Fibroblast of gingiva (primary cell): ENCODE measurements around the gene DISC1.
"Not testable (repeated sequence)": the region's sequence is repeated elsewhere in the genome, so short reads cannot be mapped to it uniquely, and the experiment has no call there.

Experiments
- DNase-seq: peaks from one replicate; pipeline ENCODE4 v3.0.0-alpha.2; 2011; ENCODE audit warnings: low read depth

DISC1 gene

DNA sequence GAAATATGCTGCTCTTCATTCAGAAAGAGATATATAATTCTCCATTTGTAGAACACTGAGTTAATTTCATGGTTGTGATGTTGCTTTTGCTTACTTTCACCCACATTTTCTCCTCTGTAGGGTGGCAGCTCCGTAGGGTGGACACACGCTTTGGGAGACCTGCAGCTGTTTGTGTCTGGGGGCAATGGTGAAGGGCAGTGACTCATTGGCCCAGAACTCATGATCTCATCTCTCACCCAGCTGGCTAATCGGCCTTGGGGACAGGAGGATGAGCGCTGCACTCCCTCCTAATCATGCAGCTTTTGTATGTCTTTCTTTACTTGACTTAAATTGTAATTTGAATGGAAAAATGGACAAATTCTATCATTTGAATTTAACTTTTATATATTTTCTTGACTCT lies 9.6 kb downstream of the DISC1 start:
- no peak for DNase-seq

DNA sequence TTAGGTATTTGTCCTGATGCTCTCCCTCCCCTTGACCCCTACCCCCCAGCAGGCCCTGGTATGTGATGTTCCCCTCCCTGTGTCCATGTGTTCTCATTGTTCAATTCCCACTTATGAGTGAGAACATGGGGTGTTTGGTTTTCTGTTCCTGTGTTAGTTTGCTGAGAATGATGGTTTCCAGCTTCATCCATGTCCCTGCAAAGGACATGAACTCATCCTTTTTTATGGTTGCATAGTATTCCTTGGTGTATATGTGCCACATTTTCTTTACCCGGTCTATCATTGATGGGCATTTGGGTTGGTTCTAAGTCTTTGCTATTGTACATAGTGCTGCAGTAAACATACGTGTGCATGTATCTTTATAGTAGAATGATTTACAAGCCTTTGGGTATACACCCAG lies 10.3 kb downstream of the DISC1 start:
- not testable (repeated sequence) for DNase-seq

DNA sequence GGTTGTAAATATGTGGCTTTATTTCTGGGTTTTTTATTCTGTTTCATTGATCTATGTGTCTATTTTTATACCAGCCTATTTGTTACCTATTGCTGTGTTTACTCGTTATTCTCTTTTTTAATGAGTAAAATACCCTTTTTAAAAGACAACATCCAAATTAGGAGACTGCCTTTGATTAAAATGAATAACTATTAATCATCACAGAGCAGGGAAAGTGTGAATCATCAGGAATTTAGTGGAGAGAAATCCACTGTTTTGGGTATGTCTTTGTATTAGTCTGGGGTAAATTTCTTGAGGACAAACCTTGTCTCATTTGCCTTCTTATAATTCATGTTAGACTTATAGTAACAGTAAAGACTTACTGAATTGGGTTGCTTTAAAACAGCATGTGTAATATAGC lies 12.1 kb downstream of the DISC1 start:
- DNase-seq, result no peak

DNA sequence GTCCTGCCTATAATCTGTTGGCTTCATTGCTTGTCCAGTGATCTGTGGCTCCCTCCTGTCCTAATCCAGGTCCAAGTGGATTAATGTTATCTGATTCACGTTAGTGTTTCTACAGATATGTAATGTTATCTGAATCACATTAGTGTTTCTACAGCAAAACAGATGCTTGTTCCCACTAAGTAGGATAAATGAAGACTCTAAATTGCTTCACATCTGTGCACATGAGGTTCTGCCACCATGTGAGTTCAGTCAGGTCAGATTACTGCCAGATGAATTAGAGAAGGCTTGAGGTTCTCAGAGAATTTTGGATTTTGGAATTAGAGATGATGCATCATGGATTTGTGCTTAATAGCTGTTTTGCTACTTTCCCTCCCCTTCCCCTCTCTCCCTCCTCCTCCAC lies 13.2 kb downstream of the DISC1 start:
- peak; percentile 62 for DNase-seq

DNA sequence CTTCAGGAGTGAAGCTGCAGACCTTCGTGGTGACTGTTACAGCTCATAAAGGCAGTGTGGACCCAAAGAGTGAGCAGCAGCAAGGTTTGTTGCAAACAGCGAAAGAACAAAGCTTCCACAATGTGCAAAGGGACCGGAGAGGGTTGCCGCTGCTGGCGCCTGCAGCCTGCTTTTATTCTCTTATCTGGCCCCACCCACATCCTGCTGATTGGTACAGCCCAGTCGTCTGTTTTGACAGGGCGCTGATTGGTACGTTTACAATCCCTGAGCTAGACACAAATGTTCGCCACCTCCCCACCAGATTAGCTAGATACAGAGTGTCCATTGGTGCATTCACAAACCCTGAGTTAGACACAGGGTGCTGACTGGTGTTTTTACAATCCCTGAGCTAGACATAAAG lies 14.9 kb downstream of the DISC1 start:
- not testable (repeated sequence) for DNase-seq

DNA sequence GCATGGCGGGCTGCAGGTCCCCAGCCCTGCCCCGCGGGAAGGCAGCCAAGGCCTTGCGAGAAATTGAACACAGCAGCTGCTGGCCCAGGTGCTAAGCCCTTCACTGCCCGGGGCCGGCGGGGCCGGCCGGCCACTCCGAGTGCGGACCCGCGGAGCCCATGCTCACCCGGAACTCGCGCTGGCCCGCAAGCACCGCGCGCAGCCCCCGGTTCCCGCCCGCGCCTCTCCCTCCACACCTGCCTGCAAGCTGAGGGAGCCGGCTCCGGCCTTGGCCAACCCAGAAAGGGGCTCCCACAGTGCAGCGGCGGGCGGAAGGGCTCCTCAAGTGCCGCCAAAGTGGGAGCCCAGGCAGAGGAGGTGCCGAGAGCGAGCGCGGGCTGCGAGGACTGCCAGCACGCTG lies 15.5 kb downstream of the DISC1 start:
- not testable (repeated sequence) for DNase-seq

DNA sequence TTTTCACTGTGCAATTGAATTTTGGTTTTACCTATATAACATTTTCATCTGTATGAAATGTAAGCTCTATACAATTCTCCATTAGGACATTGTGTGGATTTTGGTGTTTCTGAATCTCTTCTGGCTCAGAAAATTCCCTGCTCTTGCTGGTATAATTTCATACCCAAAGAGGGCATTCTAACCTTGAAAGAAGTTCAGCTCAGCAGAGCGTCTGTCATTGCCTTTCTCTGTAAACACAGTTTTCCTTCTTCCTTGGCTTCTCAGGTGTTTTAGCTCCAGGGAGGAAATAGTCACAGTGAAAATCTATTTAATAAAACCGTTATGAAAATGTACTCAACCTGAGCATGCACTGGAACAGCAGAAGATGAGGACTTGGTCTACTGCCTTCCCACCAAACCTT lies 16.0 kb downstream of the DISC1 start:
- DNase-seq, result no peak

DNA sequence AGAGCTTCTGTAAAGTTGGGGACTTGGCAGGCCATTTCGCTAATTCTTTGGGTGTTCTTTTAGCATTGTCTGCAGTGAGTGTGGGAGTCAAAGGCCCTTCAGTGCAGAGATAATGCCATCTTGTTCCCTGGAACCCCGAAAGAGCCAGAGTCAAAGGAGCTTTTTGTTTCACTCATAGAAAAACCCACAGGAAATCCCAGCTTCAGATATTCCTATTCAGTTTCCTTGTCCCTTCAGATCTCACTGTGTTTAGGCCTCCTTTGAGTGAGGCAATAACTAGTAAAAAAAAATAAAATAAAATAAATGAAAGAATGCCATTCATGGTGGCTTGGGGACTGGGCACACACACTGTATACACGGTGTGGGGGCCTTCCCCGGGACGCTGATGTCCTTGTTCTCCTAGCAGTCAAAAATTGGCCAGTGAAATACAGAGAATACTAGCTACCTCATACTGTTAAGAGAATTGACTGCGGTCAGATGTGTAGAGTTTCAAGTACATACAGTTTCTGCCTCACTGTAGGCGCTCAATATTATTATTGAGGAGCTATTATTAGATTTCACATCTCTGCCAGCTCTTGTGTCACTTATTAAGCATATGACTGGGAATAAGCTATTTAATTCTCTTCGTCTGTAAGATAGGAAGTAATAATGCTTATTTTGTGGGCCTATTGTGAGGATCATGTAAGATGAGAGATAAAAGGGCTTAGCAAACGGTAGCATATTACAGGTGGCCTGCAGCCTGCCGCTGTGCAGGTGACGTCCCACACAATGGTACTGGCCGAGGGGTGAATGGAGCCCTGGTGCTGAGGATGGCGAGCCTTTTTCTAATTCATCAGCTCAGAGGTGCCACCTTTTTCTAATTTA lies 16.7 kb downstream of the DISC1 start:
- DNase-seq, result no peak

DNA sequence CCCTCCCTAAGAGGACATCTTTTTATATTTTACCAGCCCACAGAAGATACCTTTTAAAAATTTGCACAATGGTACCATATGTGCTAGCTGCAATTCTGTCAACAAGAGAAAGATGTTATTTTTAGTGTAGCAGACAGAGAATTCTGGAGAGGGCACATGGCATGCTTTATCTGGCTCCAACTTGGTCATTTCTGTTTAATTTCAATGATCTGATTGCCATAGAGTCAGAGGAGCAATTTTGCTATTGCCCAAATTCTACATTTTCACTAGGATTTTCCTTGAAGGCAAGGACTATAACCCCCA lies 17.3 kb downstream of the DISC1 start:
- no peak for DNase-seq

DNA sequence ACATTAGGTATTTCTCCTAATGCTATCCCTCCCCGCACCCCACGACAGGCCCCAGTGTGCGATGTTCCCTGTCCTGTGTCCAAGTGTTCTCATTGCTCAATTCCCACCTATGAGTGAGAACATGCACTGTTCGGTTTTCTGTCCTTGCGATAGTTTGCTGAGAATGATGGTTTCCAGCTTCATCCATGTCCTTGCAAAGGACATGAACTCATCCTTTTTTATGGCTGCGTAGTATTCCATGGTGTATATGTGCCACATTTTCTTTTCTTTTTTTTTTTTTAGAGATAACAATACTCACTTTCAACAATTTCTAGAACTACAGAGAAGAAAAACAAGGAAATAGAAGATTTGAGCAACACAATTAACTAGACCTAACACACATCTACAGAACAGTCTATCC lies 19.0 kb downstream of the DISC1 start:
- DNase-seq, result not testable (repeated sequence)

DNA sequence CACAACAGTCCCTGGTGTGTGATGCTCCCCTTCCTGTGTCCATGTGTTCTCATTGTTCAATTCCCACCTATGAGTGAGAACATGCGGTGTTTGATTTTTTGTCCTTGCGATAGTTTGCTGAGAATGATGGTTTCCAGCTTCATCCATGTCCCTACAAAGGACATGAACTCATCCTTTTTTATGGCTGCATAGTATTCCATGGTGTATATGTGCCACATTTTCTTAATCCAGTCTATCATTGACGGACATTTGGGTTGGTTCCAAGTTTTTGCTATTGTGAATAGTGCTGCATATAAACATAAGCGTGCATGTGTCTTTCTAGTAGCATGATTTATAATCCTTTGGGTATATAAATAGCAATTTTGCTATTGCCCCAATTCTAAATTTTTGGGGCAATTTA lies 19.6 kb downstream of the DISC1 start:
- not testable (repeated sequence) for DNase-seq

DNA sequence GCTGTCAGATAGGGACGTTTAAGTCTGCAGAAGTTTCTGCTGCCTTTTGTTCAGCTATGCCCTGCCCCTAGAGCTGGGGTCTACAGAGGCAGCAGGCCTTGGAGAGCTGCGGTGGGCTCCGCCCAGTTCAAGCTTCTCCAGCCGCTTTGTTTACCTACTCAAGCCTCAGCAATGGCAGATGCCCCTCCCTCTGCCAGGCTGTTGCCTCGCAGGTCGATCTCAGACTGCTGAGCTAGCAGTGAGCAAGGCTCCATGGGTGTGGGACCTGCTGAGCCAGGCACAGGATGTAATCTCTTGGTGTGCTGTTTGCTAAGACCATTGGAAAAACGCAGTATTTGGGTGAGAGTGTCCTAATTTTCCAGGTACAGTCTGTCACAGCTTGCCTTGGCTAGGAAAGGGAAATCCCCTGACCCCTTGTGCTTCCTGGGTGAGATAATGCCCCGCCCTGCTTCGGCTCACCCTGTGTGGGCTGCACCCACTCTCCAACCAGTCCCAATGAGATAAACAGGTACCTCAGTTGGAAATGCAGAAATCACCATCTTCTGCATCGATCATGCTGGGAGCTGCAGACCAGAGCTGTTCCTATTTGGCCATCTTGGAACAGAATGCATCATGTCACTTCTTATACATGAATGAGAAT lies 25.2 kb downstream of the DISC1 start:
- not testable (repeated sequence) for DNase-seq

DNA sequence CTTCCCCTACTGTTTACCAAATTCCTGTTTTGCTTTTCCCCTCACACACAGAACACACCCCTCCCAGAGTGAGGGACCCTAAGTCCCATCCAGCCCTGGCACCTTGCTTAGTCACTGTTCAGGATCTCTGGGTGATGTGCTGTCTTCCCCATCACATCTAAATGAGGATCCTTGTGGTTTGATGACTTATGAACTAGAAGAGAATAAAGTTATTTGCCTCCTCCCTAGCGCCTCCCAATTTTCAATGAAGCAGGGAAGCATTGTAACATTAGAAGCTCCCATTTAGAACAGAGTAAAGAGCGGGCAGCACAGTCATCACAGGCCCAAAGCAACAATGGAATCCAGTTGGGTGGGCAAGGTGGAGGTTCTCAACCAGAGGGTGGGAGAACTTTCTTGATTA lies 27.0 kb downstream of the DISC1 start:
- no peak for DNase-seq

DNA sequence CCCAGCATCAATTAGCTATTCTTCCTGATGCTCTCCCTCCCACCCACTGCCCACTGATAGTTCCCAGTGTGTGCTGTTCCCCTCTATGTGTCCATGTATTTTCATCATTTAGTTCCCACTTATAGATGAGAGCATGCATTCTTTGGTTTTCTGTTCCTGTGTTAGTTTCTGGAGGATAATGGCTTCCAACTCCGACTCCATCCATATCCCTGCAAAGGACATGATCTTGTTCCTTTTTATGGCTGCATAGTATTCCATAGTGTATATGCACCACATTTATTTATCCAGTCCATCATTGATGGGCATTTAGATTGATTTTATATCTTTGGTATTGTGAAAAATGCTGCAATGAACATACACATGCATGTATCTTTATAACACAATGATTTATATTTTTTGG lies 30.2 kb downstream of the DISC1 start:
- no peak for DNase-seq

DNA sequence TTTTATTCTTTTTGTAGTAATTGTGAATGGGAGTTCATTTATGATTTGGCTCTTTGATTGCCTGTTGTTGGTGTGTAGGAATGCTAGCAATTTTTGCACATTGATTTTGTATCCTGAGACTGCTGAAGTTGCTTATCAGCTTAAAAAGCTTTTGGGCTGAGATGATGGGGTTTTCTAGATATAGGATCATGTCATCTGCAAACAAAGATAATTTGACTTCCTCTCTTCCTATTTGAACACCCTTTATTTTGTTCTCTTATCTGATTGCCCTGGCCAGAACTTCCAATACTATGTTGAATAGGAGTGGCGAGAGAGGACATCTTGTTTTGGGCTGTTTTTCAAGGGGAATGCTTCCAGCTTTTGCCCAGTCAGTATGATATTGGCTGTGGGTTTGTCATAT lies 31.6 kb downstream of the DISC1 start:
- not testable (repeated sequence) for DNase-seq

DNA sequence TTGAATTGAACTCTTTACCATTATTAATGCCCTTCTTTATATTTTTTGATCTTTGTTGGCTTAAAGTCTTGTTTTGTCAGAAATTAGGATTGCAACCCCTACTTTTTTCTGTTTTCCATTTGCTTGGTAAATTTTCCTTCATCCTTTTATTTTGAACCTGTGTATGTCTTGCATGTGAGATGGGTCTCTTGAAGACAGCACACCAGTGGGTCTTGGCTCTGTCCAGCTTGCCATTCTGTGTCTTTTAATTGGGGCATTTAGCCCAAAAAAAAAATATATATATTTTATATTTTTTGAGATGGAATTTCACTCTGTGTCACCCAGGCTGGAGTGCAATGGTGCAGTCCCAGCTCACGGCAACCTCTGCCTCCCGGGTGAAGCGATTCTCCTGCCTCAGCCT lies 33.6 kb downstream of the DISC1 start:
- no peak for DNase-seq

DNA sequence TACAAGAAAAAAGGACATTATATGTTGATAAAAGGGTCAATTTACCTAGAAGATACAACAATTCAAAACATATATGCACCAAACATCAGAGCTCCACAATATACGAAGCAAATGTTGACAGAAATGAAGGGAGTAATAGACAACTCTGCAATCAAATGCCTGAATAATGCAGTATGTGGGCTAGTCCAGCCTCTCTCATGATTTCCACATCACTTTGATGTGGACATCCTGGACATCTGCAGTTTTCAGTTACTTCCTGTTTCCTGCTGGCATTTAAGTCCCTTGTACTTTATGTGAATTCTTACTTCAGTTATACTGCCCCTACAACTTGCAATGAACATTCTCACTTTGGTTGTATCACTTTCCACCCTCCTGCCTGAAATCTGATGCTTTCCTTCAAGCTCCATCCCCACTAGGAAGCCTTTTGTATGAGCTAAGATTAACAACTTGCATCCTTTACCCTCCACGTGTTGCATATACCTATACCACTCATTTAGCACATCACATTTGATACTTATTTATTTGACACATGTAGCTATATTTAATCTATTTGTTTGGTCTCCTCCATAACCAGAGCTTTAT lies 36.7 kb downstream of the DISC1 start:
- DNase-seq, result peak; percentile 46

DNA sequence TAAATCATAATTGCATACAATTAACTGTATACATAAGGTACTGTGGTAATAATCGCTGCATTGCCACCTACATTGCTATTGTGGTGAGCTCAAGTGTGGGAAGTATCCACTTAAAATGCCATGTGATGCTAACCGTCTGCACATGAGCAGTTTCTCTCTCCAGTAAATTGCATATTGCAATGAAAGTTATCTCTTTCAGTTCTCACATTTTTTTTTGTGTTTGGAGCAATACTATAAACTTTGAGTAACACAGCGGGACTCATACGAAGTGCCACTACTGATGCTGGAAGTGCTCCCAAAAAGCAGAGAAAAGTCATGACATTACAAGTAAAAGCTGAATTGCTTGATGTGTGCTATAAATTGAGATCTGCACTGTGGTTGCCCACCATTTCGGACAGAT lies 38.5 kb downstream of the DISC1 start:
- no peak for DNase-seq

DNA sequence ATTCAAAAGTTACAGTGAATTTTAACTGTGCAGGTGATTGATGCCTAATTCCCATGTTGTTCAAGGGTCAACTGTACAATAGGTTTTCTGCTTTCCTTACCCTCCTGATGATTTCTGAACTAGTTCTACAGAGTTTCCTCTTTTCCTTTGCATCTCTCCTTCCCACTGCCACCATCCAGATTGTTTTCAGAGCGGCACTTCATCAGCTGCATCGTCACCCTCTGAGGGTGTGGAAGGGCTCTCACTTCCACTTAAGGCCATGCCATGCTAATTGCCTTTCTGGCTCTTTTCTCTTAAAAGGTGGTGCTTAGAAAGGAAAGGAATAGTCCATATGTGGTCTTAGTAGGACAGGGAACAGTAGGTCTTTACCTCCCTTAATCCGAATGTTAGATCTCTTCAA lies 39.1 kb downstream of the DISC1 start:
- no peak for DNase-seq

DNA sequence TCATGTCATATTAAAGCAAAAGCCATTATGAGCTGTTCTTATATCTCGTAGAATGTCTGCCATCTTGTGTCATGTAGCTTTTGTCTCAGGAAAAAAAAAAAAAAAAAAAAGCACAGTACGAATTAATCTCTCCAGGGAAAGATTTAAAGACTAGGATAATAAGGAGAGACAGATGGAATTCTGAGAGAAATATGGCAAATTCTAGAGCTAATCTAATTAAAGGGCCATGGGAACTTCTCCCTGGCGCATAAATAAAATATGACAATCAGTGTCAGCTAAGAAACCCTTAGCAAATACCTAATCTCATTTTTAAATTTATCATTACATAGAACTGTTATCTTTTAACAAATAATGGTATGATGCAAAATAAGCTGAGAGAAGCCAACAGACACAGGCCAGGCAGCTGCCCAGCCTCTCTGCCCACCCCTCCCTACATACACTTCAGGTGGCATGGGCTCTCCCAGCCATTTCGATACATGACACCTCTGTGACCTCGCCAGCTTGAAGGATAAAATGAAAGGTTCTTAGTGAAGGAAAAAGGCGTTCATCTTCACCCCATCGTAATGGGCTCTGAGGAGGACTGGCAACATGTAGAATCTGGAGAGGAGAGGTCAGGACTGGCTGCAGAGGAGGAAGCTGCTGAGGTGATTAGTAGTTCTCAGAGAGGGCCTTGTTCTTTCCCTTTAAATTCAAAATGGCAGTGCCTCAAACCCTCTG lies 39.8 kb downstream of the DISC1 start:
- DNase-seq, result no peak

DNA sequence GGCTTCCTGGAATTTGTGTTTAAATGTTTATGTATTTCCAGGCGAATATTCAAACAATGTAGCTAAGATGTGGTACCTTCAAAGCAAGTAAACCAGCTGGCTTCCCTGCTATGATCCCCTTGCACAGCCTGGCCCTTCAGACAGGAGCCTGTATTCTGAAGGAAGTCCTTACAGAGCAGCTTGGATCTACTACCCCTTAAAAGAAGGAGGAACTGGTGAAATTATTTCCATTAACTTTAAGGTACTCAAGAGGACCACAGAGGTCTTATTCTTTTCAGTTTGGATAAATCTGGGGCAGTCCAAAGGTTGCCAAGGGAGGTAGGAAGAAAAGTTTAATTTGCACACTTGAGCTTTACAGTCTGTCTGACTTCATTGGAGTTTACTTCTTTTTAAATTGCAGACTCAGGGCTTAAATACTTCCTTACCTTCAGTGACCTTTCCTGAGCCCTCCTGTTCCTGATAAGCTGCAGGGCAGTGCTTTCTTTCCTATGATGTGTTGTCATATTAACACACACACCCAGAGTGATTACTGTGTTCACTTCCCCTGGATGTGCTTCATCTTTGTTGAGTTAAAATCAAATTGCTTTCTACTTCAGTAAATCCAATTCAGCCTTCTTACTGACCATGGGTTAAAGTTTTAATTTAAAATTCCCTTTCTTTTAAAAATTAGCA lies 40.5 kb downstream of the DISC1 start:
- no peak for DNase-seq

DNA sequence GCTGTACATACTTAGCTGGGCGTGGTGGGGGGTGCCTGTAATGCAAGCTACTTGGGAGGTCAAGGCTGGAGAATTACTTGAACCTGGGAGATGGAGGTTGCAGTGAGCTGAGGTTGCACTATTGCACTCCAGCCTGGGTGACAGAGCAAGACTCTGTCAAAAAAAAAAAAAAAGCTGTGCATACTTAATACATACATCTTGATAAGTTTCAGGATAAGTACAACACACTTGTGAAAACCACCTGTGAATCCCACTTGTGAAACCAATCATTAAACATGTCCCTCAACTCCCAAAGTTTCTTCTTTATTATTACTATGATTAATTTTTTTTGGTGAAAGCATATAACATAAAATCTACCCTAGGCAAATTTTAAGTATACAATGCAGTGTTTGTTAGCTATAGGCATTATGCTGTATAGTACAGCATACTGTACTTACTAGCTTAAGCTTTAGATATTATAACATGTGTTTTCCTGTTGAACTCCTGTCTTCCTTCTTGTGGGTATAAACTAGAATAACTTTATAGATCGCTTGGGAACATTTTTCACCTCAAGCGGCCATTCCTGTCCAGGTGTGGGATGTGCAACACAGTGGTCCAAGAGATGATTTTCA lies 41.4 kb downstream of the DISC1 start:
- DNase-seq, result no peak
